CD4-positive, alpha-beta T cell treated with Interleukin-1 beta for 1 hour (primary cell): Measurements from ENCODE around the gene ABLIM1.

Source experiments
- DNase-seq, 2 donors: peaks; one replicate each; pipeline ENCODE4 v3.0.0-alpha.2; 2020 to 2022

ABLIM1 gene

DNA sequence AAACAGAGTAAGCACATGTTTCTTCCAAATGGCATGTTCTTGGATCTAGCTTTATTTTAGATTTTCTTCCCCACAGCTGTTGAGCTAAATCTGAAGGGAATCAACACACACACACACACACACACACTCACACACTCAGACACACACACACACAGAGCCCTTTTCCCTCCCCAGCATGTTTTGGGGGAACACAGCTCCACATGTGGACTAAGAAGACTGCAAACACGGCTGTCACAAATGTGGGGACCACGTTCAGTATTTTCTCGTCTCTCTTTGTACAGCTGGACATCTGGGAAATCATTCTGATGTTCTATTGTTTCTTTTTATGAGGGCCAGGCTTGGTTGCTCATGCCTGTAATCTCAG is 116.3 kb downstream of the ABLIM1 start:
- no peak for DNase-seq

DNA sequence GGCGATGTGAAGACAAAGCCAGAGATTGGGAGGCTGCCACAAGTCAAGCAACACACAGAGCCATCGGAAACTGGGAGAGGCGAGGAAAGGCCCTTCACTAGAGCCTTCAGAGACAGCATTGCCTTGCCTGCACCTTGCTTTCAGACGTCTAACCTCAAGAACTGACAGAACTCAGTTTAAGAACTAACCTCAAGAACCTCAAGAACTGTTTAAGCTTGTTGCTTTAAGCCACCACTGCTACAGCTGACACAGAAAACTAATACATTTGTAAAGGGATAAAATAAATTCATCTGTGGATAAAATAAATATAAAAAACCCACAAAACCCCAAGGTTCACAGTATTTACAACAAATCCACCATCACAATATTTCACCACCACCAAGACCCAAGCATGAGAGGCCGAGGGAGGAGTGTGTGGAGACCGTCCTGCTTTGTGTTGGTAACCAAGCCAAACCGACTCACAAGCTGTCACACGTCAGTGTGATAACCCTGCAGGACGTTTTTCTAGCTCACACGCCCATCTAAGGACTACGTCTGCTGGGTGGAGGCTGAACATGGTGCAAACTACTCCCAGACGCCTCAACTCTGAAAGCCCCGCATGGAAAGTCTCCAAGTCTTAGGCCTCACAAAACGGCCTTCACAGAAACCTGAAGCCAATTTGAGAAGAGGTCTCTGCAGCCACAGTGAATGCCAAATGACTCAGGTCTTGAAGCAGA is 116.8 kb downstream of the ABLIM1 start:
- DNase-seq: peak; percentile 80 to 85

DNA sequence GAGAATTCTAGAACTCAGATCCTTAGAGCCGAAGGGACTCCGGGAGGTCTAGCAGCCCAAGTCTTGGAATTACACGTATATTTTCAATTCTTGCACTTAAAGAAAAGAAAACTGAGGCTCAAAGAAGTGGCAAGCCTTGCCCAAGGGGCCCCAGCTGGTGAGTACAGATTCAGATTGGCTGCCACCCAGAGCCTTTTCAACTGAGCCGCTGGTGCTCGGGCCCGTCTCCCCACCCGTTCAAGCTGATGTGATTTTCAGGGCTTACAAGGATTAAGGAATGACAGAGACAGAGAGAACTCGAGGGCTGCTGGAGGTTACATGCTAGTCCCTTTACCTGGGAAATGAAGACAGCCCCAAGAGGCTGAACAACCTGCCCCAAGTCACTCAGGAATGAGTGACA is 117.8 kb downstream of the ABLIM1 start:
- no peak for DNase-seq

DNA sequence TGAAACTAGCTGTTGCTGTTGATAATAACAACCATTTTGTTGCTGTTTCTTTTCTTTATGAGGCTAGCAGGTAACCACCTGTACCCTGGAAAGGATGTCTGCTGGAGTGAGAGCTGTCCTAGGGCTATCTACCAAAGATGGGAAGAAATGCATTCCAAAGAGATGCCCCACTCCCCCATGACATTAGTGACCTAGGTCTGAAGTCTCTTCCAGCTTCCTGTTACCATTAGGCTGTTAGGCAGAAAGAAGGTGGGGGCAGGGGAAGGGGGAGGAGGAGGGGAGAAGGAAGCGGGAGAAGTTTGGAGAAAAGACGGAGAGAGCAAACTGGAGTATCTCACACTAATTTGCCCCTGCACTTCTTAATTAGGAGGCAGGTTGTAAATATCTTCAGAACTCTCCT is 118.5 kb downstream of the ABLIM1 start:
- DNase-seq: no peak

DNA sequence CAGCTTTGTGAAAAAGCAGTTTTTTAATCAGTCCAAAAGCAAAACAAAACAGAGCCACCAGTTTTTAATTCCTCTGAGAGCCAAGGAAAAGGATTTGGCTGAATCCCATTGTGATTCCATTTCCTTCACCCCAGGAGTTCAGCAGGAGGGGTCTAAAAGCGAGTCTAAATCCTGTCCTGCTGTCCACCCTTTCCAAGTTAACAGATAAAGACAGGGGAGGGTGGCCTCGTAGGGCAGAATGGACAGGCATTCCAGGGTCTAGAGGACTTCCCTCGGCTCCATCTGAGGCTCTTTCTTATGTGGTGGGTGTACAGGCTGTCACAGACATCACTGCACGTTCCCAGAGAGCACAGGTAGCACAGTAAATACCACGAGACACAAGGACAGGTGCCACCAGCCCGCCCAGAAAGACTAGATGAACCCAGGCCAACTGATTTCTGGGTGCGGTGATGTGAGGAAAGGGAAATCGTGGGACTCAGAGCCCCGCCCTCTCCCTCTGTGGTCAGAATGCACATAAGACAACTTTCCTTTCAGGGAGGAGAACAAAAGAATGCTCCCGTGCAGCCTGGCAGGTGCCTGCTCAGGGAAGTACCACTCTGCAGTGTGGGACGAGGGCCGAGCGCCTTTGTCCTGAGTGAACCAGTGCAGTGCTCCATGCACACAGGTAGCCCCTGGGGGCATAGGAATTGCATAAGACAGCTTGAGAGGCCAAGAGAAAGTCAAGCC is 119.7 kb downstream of the ABLIM1 start:
- peak; percentile 48 to 61 for DNase-seq

DNA sequence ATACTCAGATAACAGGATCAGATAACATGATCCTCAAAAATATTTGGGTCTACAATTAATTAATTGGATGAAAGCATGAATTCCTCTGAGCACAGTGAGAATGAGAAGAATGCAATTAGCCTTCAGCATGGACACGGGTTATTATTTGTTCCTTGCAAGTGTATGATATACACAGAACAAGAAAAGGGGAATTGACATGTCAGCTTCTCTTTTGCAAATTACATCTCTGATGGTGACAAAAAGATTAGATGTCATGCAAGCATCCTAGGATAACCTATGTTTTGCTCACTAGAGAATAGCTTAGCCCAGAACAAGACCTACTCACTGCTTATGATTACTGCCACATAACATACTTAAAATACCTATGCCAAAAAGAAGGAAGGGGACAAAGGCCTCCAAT is 120.3 kb downstream of the ABLIM1 start:
- DNase-seq: no peak

DNA sequence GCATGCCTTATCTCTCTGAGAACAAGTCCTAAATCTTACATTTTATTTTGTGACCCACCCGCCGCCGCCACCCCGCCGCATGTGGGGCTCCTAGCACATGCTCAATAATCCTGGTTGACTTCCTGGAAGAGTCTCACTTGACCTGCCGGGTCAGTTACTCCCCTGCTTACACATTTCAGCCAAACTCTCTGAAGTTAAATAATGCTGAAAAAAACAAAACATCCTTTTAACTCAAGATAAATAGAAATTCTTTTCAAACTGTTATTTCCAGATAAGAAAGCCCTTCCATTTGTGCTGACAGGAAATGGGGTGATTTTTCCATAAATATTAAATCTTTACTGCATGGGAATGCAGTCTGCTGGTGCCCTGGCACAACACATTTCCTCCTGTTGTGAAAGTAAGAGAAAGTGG is 123.5 kb downstream of the ABLIM1 start:
- no peak for DNase-seq

DNA sequence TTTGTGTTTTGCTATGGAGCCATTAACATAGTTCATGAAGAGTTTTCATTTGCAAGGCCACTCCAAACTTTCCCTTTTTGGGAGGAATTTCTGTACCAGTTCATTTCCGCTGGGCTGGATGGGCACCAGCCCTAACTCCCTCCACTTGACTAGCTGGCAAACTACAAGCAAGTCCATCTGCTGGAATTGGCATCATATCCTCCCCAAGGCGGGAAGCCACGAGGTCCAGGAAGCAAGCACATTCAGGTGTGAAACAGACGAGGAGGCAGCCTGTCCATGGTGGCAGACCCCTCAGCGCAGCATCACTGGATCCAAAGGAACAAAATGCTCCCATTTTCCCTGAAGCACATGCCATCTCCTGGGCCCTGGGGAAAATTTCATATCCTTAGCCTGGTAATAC is 125.8 kb downstream of the ABLIM1 start:
- DNase-seq: no peak

DNA sequence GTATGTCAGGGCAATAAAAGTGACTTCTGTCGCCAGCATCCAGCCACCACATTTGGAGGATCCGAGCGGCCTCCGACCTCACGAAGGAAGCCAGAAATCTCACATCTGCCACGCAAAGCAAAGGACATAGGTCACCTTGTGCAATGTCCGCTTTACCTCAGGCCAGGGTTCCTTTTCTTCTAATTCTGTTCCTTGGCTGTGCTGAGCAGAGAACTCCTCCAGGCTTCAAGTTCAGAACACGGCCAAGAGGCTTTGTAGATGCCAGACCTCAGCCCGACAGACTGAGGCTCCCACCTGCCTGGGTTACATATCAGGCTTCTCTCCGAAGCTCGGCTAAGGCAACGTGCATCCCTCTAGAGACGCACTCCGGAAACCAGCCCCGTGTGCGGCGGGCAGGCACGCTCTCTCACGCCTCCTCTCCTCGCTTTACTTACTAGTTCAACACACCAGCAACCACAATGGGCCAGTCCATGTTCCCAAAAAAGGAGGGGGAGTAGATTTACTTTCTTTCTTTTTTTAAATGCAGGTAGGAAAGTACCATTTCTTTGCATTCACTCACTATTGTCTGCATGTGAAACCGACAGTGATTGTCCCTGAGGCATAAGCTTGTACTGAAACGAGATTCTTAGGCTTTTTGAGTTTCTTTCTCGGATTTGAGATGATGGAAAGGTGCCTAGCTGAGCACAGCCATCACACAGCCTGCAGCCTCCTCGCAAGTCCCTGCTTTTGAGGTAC is 131.4 kb downstream of the ABLIM1 start:
- peak; percentile 91 to 92 for DNase-seq

DNA sequence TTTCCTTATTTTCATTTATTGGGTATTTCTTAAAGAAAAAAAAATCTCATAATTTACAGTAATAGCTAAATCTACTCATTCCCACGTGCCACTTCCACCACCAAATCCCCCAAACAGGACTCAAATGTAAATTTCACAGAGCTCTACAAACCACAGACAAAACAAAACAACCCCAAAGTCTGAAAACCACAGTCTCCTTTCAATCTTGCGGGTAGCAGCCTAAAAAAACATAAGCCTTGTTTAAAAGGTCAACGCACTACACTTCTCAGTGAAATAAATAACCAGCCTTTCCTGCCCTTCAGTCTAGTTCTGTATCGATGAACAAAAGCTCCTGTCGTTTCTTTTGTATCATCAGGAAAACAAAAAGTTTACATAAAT is 132.0 kb downstream of the ABLIM1 start:
- DNase-seq: peak; percentile 33 to 67

DNA sequence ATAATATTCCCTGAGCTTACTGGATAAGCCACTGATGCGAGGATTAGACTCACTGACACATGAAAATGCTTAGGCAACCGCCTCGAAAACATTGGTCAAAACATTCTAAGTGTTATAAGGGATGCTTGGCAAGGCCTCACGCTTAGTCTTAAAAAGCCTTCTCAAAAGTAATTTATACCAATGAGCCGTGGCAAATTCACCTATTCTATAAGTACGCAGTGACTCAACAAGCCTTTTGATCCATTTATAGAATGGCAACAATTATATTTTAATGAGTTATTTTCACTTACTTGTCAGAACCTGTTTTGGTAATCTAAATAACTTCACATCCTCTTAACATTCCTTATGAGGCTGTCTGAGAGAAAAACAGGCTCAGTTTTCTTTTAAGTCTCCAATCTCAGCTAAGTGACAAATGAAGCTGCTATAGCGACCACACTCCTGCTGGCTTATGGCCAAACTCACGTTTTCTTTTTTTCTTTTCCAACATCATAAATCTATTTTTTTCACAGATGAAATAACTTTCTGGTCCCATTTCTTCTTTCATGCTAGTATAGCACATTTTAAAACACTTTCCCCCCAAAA is 132.6 kb downstream of the ABLIM1 start:
- DNase-seq: peak in 1 of 2 donors; percentile 41

DNA sequence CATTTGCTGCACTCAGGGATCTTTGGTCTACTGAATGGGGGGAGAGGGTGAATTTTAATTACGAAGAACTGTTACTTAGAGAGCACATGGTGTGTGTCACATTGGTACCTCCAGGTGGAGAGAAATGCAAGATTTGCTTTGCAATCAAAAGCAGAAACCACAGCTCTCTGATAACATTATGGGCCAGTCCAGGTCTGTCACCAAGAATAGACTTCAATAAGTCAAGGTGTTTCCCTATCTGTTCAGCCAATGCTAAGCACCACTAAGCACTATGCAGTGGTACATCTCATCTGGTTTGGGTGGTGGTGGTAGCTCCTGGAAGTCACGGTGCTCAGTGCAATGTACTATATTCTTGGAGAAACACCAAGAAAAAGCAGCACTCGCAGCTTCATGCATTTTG is 134.2 kb downstream of the ABLIM1 start:
- DNase-seq: no peak

DNA sequence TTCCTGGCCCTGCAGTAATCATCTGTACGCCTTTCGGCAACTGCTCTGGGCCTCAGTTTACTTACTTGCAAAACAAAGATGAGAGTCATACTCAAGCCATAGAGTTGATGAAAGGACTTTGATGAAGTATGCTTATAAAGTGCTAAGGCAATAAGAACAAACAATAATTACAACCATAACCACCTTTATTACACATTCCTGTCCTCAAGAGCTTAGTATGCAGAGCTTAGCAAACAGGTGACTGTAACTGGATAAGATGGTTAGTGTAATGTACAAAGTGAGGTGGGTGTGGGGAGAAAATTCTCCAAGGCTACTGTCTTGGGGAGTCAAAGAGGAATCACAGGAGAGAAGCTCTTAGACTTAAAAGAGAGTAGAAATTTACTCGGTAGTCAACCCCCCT is 136.8 kb downstream of the ABLIM1 start:
- DNase-seq: no peak

DNA sequence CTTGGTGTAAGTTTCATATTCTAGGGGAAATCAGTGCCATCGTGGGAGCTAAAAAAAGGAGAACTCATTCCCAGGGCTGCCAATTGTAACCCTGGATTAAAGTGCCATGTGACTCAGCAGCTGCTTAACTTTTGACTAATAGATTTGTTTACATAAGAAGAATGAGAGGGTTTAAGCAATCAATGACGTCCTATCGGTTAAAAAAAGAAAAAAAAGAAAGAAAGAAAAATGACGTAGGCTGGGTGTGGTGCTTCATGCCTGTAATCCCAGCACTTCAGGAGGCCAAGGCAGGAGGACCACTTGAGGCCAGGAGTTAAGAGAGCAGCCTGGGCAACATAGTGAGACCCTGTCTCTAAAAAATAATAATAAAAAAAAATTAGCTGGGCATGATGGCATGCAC is 137.6 kb downstream of the ABLIM1 start:
- no peak for DNase-seq

DNA sequence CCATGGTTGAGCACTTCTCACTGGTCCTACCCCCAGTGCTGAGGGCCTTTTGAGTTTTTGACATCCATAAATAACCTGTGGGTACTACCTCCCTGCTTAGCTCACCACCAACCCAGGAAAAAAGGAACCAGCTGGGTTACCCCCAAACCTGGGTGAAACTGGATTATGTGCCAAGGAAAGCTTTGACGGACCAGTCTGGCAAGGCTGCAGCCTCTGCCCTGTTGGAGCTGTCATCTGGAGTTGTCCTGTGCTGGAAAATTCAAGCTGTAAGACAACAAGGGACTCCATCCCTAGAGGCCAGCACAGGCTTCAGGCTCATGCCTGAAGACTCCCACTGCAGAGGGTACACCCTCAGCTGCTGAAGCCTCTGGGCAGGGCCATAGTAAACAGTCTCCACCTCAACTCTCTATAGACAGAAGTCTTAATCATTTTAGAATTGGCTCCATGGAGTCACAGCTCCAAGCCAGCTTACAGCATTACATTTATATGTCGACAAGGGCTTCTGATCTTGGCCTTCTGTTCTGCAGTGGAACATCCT is 138.2 kb downstream of the ABLIM1 start:
- no peak for DNase-seq

DNA sequence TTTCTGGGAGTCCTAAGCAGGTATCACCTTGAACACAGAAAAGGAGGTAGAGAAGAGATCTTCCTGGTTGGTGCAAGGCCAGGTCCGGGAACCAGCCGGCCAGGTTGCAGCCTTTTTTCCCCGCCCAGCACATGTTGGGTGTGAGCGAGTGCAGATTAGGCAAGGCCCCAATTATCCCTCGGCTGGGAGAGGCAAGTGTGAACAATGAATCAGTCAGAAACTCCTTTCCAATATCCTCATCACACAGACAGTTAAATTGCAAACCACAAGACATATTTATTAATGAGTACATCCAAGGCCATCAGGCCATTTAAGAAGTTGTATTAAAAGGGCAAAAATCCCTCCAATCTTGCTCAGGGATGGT is 138.8 kb downstream of the ABLIM1 start:
- no peak for DNase-seq

DNA sequence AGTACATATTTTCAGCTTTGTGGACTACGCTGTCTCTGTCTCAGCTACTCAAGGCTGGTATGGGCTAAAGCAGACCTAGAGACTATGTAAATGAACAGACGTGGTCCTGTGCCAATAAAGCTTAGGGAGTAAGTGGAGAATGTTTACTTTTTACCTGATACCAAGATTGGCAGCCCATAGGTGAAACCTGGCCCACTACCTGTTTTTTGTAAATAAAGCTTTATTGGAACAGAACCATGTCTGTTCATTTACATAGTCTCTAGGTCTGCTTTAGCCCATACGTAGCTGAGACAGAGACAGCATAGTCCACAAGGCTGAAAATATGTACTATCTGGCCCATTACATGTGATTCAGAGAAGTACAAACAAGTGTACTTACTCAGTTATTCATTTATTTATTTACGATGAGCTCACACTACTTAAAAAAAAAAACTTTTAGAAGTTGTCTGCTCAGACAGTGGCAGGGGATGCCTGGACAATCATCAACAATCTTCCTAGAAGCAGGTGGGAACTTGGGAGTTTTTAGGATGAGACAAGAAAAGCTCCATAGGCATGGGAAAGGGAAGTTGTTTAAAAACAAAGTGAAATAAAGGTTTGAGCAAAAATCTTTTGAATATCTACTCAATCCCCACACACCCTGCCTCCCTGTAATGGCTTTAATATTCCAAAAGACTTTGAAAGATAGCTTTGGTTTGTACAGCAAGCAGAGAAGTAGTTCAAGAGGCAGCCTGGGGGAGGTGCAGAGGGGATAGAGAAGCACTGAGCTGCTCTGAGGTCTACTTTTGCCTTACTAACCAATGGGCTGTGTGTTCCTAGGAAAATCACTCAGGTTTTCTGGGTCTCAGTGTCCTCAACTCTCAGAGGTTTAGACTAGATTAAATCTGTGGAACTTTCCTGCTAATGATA is 139.4 kb downstream of the ABLIM1 start:
- DNase-seq: no peak

DNA sequence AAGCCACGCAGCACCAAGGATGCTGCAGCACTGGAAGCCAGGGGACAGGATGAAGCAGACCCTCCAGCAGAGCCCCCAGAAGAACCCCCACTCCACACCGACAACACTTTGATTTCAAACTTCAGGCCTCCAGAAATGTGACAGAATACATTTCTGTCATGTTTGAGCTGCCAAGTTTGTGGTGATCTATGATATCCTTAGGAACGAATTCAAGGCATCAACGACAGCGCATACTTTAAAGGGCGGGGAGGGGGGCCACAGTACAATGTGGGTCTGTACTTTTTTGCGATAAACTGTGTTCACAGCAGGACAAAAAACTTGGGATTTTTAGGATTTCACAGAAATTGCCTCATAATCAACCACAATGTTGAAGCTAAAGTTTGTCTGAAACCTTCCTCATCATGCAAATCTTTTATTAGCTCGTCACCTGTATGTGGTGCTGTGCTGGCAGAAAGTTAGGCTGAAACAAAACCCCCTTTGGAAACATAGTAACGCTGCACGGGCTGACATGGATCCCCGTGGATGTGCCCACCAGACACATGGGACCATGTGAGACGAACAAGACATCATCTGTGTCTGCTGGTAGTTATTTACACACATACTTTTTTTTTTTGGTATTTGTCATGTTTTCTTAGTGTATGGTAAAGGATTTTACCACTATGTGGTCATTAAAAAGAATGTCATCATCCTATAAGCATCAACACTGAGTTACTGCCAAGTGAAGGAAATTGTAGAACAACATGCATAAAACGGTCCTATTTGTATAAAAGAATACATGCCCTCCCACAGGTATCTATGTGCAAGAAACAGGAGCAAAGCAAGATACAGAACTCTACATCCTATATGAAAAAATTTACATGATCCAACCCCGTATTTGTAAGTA is 140.5 kb downstream of the ABLIM1 start:
- DNase-seq: no peak

DNA sequence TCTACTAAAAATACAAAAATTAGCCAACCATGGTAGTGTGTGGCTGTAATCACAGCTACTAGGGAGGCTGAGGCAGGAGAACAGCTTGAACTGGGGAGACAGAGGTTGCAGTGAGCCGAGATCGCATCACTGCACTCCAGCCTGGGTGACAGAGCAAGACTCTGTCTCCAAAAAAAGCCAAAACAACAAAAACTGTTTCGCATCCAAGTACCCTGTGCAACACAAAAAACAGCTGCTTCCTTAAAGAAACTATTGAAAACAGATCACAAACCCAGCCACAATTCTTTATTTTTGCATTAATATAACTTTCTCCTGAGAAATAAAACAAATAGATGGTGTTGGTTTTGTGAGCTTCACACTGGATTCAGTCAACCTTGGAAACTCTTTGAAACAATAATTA is 141.7 kb downstream of the ABLIM1 start:
- DNase-seq: no peak

DNA sequence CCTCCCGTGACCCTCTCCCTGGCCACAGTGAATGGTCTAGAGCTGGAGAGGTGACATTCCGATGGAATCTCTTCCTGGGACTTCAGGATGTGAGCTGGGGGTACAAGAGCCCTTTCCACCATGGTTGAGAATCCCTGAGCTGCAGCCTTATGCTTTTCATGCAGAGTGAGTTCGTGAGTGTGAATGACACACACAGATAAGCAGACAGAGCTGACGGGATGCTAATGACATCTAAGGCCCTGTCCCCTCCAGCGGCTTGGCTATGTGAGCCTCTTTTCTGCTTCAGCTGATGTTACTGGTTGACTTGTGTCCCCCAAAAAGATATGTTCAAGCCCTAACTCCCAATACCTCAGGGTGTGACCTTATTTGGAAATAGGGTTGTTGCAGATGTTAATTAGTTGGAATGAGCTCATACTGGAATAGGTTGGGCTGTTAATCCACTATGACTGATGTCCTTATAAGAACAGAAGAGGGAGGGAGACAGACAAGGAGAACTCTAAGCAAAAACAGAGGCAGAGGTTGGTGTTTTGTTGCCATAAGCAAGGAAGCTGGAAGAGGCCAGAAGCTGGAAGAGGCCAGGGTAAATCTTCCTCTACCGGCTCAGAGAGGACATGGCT is 142.7 kb downstream of the ABLIM1 start:
- no peak for DNase-seq

DNA sequence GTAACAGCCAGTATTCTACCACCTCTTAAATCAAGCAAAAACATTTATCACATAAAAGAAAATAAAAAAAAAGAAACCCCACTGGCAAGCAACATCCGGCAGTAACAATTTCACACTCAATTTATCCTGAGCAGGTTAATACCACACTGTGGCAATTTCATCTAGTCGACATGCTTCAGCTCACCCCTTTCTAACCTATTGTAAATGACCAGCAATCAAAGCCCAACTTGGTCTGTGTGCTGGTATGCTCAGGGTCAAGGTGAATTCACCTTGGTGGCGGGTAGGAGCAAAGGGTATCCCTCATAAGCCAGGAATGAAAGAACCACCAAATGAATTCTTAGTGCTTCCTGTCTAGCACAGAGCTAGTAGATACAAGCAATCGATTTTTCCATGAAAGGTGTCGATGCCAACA is 144.7 kb downstream of the ABLIM1 start:
- DNase-seq: no peak
